Dendritic cell treated with granulocyte-macrophage colony-stimulating factor and Interleukin-4, amounts not matched to agents 40 ng/mL and 50 ng/mL, for 4 days (primary cell): ENCODE results near the gene TRAT1.

Experiments
- H3K27ac Mint-ChIP-seq: one replicate; pipeline ENCODE4 v1.8.0; 2022; ENCODE audit warnings: mild to moderate bottlenecking, mixed read lengths
- H3K27me3 Mint-ChIP-seq: one replicate; pipeline ENCODE4 v1.8.0; 2022; ENCODE audit warnings: mild to moderate bottlenecking, mixed read lengths
- H3K36me3 Mint-ChIP-seq: one replicate; pipeline ENCODE4 v1.8.0; 2022; ENCODE audit warnings: low read depth, mixed read lengths
- H3K4me1 Mint-ChIP-seq: one replicate; pipeline ENCODE4 v1.8.0; 2022; ENCODE audit warnings: low read depth, mixed read lengths
- H3K4me3 Mint-ChIP-seq: one replicate; pipeline ENCODE4 v1.8.0; 2022; ENCODE audit warnings: mild to moderate bottlenecking, moderate library complexity, mixed read lengths
- H3K9me3 Mint-ChIP-seq: one replicate; pipeline ENCODE4 v1.8.0; 2022; ENCODE audit warnings: mixed read lengths
- intact Hi-C: fragments of 100-400 bp; cut with micrococcal nuclease; formaldehyde crosslinking; loops from one replicate; pipeline ENCODE4 v1.15.0; 2022

The TRAT1 gene

GRCh38 chr3:108830991-108831614 is 8.5 kb downstream of the TRAT1 start:
- H3K4me1 Mint-ChIP-seq = no peaks in the 10 kb centered on the region
- H3K4me3 Mint-ChIP-seq = no peak overlapping the region
- H3K36me3 Mint-ChIP-seq = no peaks in the 10 kb centered on the region
- H3K27ac Mint-ChIP-seq = no peak overlapping the region
- no peaks in the 10 kb centered on the region for H3K27me3 Mint-ChIP-seq
- intact Hi-C loops = no loop called here
- no peaks in the 10 kb centered on the region for H3K9me3 Mint-ChIP-seq

GRCh38 chr3:108833611-108834010 is 11.0 kb downstream of the TRAT1 start:
- Mint-ChIP-seq H3K4me1 (no peaks in the 10 kb centered on the region), H3K27me3 (no peaks in the 10 kb centered on the region), H3K36me3 (no peaks in the 10 kb centered on the region), H3K27ac (no peak overlapping the region), H3K9me3 (no peaks in the 10 kb centered on the region), H3K4me3 (no peak overlapping the region)
- intact Hi-C loops = no loop called here

- Mint-ChIP-seq H3K27ac (no peak overlapping the region), H3K9me3 (no peaks in the 10 kb centered on the region), H3K4me1 (no peaks in the 10 kb centered on the region), H3K27me3 (no peaks in the 10 kb centered on the region), H3K4me3 (no peak overlapping the region), H3K36me3 (no peaks in the 10 kb centered on the region)
- intact Hi-C loops = no loop called here
These were observed 12.0 kb downstream of the TRAT1 start for GRCh38 chr3:108834551-108834950.

- no peaks in the 10 kb centered on the region for H3K36me3 Mint-ChIP-seq
These were observed 12.5 kb downstream of the TRAT1 start for GRCh38 chr3:108835101-108835500.

DNA sequence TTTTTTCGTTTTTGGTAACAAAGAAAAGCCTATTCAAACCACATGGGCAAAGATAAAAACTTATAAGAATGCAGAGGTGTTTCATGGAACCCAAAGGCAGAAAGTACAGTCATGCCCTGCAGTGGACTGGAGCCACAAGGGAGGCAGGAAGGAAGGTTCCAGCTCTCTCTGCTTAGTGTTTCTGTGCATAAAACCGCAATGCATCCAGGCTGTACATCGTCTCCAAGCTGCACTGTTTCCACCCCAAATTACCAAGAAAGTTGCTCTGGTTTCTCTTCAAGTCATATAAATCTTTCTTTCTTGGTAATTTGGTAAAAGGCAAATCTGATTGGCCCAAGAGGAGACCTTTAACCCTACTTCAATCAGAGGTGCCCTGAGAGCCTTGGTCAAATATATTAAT is 15.8 kb downstream of the TRAT1 start:
- Mint-ChIP-seq H3K27me3 (no peaks in the 10 kb centered on the region), H3K27ac (no peak overlapping the region), H3K4me1 (no peaks in the 10 kb centered on the region), H3K9me3 (no peaks in the 10 kb centered on the region), H3K36me3 (no peaks in the 10 kb centered on the region), H3K4me3 (no peak overlapping the region)
- intact Hi-C loops = no loop called here

More at GRCh38 chr3:108835101-108835500, 12.5 kb downstream of the TRAT1 start:
- Mint-ChIP-seq H3K27me3 (no peaks in the 10 kb centered on the region), H3K27ac (no peak overlapping the region), H3K9me3 (no peaks in the 10 kb centered on the region), H3K4me1 (no peaks in the 10 kb centered on the region), H3K4me3 (no peak overlapping the region)
- intact Hi-C loops = no loop called here

DNA sequence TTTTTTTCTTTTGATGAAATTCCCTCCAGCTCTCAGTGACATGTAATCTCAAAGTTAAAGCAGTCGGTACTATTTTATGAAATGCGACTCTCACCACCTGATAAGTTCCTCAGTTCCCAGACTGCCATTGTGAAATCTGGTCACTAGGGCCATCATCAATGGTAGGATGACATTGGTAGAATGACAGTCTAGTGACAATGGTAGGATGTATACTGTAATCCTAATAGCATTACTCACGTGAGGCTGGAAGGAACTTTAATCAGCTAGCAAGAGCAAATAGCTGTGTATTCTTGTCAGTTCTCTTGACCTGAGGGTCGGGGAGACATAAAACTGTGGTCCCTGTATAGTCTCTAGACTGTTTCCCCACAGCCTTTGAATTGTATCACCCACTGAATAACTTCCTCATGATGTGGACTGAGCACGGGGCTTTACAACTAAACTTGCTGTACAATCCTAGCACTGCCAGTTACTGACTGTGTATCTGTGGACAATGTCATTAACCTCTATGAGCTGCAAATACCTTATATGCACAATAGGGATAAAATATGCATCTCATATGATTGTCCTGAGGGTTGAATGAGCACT is 23.2 kb downstream of the TRAT1 start:
- intact Hi-C loops = no loop called here
- H3K9me3 Mint-ChIP-seq = no peaks in the 10 kb centered on the region
- no peaks in the 10 kb centered on the region for H3K4me1 Mint-ChIP-seq
- H3K27ac Mint-ChIP-seq = no peak overlapping the region
- H3K36me3 Mint-ChIP-seq = no peaks in the 10 kb centered on the region
- no peak overlapping the region for H3K4me3 Mint-ChIP-seq
- H3K27me3 Mint-ChIP-seq = no peaks in the 10 kb centered on the region

- H3K4me3 Mint-ChIP-seq = no peak overlapping the region
- no peaks in the 10 kb centered on the region for H3K9me3 Mint-ChIP-seq
- no peaks in the 10 kb centered on the region for H3K27me3 Mint-ChIP-seq
- no peaks in the 10 kb centered on the region for H3K36me3 Mint-ChIP-seq
- intact Hi-C loops = no loop called here
- no peak overlapping the region for H3K27ac Mint-ChIP-seq
- H3K4me1 Mint-ChIP-seq = no peaks in the 10 kb centered on the region
These were observed 24.6 kb downstream of the TRAT1 start for GRCh38 chr3:108847187-108847586.

- Mint-ChIP-seq H3K27me3 (no peaks in the 10 kb centered on the region), H3K4me3 (no peak overlapping the region), H3K9me3 (no peaks in the 10 kb centered on the region), H3K4me1 (no peaks in the 10 kb centered on the region), H3K36me3 (no peaks in the 10 kb centered on the region), H3K27ac (no peak overlapping the region)
- intact Hi-C loops = no loop called here
These were observed 26.5 kb downstream of the TRAT1 start for GRCh38 chr3:108849075-108849474.

GRCh38 chr3:108861401-108861800 is 38.8 kb downstream of the TRAT1 start:
- Mint-ChIP-seq H3K4me3 (no peak overlapping the region), H3K4me1 (no peaks in the 10 kb centered on the region), H3K9me3 (peaks cover 16% of the 10 kb centered on the region), H3K27me3 (no peaks in the 10 kb centered on the region), H3K36me3 (no peaks in the 10 kb centered on the region), H3K27ac (no peak overlapping the region)
- intact Hi-C loops = no loop called here

GRCh38 chr3:108862865-108863798 is 40.5 kb downstream of the TRAT1 start:
- H3K27me3 Mint-ChIP-seq = no peaks in the 10 kb centered on the region
- intact Hi-C loops = no loop called here
- H3K9me3 Mint-ChIP-seq = peaks cover 16% of the 10 kb centered on the region
- no peaks in the 10 kb centered on the region for H3K36me3 Mint-ChIP-seq
- H3K4me3 Mint-ChIP-seq = no peak overlapping the region
- H3K27ac Mint-ChIP-seq = no peak overlapping the region
- no peaks in the 10 kb centered on the region for H3K4me1 Mint-ChIP-seq

GRCh38 chr3:108863799-108864135 is 41.2 kb downstream of the TRAT1 start:
- Mint-ChIP-seq H3K4me1 (no peaks in the 10 kb centered on the region), H3K27ac (no peak overlapping the region), H3K27me3 (no peaks in the 10 kb centered on the region), H3K9me3 (peaks cover 16% of the 10 kb centered on the region), H3K36me3 (no peaks in the 10 kb centered on the region), H3K4me3 (no peak overlapping the region)
- intact Hi-C loops = no loop called here

DNA sequence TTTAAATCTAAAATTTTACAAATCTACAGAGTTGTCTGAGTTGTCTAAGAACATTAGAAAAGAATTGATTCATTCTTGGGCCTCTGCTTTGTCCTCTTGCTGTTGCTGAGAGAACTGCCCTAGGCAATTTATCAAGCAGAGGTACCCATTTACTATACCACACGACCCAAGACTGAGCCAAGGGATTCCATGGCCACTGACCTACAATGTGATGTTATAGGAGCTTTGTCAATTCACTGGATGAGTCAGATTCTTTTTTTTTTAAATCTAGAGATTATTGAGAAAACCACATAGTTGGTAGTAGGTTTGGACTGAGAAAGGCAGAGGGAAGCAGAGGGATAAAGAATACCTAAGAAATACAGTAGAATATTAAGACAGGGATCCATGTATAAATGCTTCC is 55.3 kb downstream of the TRAT1 start:
- H3K4me1 Mint-ChIP-seq = no peaks in the 10 kb centered on the region
- H3K27ac Mint-ChIP-seq = no peak overlapping the region
- intact Hi-C loops = no loop called here
- peaks cover 9% of the 10 kb centered on the region for H3K9me3 Mint-ChIP-seq
- no peaks in the 10 kb centered on the region for H3K27me3 Mint-ChIP-seq
- H3K4me3 Mint-ChIP-seq = no peak overlapping the region
- no peaks in the 10 kb centered on the region for H3K36me3 Mint-ChIP-seq

- intact Hi-C loops = no loop called here
- peaks cover 9% of the 10 kb centered on the region for H3K9me3 Mint-ChIP-seq
- H3K27ac Mint-ChIP-seq = no peak overlapping the region
These were observed 57.3 kb downstream of the TRAT1 start for GRCh38 chr3:108879915-108880314.

DNA sequence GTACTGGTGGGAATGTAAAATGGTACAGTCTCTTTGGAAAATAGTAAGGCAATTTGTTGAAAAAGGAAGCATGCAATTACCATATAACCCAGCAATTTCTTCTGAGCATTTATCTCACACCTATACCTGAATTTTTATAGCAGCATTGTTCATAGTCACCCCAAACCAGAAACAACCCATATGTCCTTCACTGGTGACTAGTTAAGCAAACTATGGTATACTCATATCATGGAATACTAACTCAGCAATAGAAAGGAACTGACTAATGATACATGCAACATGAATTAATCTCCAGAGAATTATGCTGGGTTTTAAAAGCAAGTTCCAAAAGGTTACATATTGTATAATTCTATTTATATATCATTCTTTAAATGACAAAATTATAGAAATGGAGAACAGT is 60.2 kb downstream of the TRAT1 start:
- Mint-ChIP-seq H3K9me3 (peaks cover 9% of the 10 kb centered on the region), H3K27me3 (no peaks in the 10 kb centered on the region), H3K4me3 (no peak overlapping the region), H3K36me3 (no peaks in the 10 kb centered on the region), H3K27ac (no peak overlapping the region), H3K4me1 (no peaks in the 10 kb centered on the region)
- intact Hi-C loops = no loop called here

More at GRCh38 chr3:108879915-108880314, 57.3 kb downstream of the TRAT1 start:
- Mint-ChIP-seq H3K4me3 (no peak overlapping the region), H3K36me3 (no peaks in the 10 kb centered on the region), H3K4me1 (no peaks in the 10 kb centered on the region), H3K27me3 (no peaks in the 10 kb centered on the region)
